ENCODE results near the gene TRIP10.

The TRIP10 gene

DNA sequence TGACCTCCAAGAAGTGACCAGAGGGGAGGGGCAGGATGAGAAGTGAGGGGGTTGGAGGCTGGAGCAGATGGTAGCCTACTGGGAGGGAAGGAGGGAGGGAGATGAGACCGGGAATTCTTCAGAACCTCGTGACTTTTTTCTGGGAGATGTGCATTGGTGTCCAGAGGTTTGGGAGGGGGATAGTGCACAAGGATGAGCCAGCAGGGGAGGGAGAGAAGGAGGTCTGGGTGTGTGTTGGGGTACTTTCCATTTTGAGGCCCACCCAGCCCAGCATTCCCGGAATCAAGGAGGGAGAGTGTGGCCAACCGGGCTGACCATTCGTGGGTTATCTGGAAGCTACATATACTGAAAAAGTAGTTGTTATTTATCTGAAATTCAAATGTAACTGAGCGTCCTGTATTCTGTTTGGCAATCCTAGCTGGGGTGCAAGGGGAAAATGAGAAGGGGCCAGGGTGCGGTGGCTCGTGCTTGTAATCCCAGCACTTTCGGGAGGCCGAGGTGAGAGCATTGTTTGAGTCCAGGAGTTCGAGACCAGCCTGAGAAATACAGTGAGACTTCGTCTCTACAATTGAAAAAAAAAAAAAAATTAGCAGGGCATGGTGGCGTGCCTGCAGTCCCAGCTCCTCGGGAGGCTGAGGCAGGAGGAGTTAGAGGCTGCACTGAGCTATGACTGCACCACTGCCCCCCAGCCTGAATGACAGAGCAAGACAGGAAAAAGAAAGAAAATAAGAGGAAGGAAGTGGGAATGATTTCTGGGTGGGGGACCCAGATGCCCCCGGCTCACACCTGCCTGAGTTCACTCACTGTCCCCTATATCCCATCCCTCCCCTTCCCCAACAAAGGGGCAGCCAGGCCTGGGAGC is 14.6 kb upstream of the TRIP10 start:
- in situ Hi-C loops (cut with HindIII; ENCODE audit: low pct_ligation_motif_present, low sequenced_read_pairs), result no loop called here
- Histone ChIP-seq H3K36me3 (replicated peaks) (no peaks in the 10 kb centered on the region), H3K4me3 (ENCODE audit: low read depth, low read length) (no peak overlapping the region), H3K27me3 (replicated peaks) (no peaks in the 10 kb centered on the region), H3K27ac (no peak overlapping the region)
- TF ChIP-seq, protein P1, sequence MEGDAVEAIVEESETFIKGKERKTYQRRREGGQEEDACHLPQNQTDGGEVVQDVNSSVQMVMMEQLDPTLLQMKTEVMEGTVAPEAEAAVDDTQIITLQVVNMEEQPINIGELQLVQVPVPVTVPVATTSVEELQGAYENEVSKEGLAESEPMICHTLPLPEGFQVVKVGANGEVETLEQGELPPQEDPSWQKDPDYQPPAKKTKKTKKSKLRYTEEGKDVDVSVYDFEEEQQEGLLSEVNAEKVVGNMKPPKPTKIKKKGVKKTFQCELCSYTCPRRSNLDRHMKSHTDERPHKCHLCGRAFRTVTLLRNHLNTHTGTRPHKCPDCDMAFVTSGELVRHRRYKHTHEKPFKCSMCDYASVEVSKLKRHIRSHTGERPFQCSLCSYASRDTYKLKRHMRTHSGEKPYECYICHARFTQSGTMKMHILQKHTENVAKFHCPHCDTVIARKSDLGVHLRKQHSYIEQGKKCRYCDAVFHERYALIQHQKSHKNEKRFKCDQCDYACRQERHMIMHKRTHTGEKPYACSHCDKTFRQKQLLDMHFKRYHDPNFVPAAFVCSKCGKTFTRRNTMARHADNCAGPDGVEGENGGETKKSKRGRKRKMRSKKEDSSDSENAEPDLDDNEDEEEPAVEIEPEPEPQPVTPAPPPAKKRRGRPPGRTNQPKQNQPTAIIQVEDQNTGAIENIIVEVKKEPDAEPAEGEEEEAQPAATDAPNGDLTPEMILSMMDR (IDR thresholded peaks at IDR 0.05; ENCODE audit: low read depth, low read length, missing control alignments), result no peak
- DNase-seq, result no peak

DNA sequence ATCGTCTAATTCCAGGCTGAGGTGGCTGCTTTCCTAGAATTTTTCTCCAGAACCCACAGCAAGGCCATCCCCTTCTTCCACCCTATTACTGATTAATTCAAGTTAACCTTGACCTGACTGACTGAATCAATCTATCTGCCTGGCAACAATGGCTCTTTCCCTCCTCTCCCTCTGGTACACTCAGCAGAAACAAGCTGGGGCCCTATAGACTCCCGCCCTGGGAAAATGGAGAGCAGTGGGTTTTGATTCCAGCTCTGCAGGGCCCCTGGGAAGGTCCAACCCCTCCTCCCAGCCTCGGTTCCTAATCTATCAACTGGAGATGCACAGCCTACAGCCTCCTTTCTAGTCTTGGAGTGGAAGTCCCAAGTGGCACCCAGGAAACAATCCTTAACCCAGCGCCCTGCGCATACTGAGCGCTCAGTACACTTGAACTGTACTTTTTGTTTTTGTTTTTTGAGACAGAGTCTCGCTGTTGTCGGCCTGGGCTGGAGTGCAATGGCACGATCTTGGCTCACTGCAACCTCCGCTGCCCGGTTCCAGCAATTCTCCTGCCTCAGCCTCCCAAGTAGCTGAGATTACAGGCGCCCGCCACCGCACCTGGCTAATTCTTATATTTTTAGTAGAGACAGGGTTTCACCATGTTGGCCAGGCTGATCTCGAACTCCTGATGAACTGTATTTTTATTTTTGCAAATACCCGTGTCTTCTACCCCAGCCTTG is 13.8 kb upstream of the TRIP10 start:
- in situ Hi-C loops (cut with HindIII; ENCODE audit: low pct_ligation_motif_present, low sequenced_read_pairs), result no loop called here
- Histone ChIP-seq H3K4me3 (ENCODE audit: low read depth, low read length) (no peak overlapping the region), H3K27me3 (replicated peaks) (no peaks in the 10 kb centered on the region), H3K27ac (no peak overlapping the region), H3K36me3 (replicated peaks) (no peaks in the 10 kb centered on the region)
- no peak for DNase-seq
- TF ChIP-seq, protein P1 (IDR thresholded peaks at IDR 0.05; ENCODE audit: low read depth, low read length, missing control alignments), result no peak

DNA sequence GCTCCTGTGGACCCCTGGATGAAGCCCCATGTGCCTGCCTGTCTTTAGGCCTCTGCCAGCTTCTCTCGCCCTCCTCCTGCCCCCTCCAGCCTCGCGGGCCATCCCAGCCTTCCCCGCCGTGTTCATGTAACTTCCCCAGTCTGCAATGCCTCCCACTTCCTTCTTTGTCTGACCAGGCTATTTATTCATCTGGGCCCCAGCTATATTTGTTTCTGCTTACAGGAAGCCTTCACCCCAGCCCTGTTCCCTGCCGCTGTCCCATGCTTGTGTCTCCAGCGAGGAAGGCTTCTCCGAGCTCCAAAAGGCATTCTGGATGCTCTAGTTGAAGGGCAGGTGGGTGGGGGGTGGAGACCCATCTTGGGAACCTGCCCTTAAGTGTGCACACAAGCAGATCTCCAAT is 11.1 kb upstream of the TRIP10 start:
- Histone ChIP-seq H3K36me3 (replicated peaks) (peaks cover 9% of the 10 kb centered on the region), H3K27me3 (replicated peaks) (no peaks in the 10 kb centered on the region), H3K27ac (no peak overlapping the region), H3K4me3 (ENCODE audit: low read depth, low read length) (no peak overlapping the region)
- in situ Hi-C loops (cut with HindIII; ENCODE audit: low pct_ligation_motif_present, low sequenced_read_pairs), result no loop called here
- TF ChIP-seq, protein P1 (IDR thresholded peaks at IDR 0.05; ENCODE audit: low read depth, low read length, missing control alignments), result no peak
- DNase-seq, result no peak

DNA sequence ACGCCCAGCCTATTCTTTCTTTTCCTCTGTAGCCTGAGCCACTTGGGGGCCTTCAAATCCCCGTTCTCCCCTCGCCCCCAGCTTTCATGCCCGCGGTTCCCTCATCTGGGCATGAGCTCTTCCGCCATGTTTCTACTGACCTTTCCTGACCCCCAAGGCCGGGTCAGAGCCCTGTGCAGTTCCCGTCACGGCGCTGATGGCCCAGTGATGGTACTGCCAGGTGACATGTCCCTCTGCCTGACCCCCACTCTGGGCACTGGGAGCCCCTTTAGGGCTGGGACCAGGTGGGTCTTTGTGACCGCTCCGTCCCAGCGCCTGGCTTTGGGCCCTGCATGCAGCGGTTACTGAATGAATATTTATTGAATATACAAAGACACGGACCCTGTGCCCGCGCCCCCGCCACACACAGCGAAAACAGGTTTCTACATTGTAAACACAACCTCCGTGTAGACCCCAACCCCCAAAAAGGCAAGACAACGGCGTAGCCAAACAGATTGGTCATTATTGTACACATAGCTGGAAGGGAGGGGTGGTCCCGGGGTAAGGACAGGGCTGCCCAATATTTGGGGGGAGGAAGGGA is 9.8 kb upstream of the TRIP10 start:
- Histone ChIP-seq H3K36me3 (replicated peaks) (peaks cover 9% of the 10 kb centered on the region), H3K4me3 (ENCODE audit: low read depth, low read length) (no peak overlapping the region), H3K27me3 (replicated peaks) (no peaks in the 10 kb centered on the region), H3K27ac (no peak overlapping the region)
- TF ChIP-seq, protein P1 (IDR thresholded peaks at IDR 0.05; ENCODE audit: low read depth, low read length, missing control alignments), result no peak
- no peak for DNase-seq
- in situ Hi-C loops (cut with HindIII; ENCODE audit: low pct_ligation_motif_present, low sequenced_read_pairs), result no loop called here

DNA sequence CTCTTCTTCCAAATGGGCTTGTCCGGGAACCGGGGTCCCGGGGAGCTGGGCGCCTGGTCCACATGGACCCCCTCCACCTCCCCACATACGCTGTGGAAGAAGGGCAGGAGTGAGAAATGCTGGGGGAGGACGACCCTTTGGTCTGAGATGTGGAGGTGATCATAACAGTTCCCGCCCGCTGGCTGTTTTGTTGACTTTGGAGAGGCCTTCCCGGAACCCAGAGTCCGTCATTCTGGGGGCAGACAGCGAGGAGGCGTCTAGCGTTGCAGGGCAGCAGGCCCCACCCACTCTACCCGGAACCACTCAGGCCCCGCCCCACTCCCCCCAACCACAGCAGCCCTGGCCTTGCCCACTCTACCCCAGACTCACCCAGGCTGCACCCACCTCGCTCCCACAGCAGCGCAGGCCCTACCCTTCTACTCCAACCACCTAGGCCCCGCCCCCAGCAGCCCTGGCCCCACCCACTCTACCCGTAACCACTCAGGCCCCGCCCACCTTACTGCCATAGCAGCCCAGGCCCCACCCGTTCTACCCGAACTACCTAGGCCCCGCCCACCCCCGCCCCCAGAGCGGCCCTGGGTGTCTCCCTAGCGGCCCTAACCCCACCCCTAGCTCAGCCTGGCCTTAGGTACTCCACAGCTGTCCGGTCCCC is 9.2 kb upstream of the TRIP10 start:
- Histone ChIP-seq H3K27ac (no peak overlapping the region), H3K4me3 (ENCODE audit: low read depth, low read length) (no peak overlapping the region), H3K36me3 (replicated peaks) (peaks cover 9% of the 10 kb centered on the region), H3K27me3 (replicated peaks) (no peaks in the 10 kb centered on the region)
- in situ Hi-C loops (cut with HindIII; ENCODE audit: low pct_ligation_motif_present, low sequenced_read_pairs), result no loop called here
- TF ChIP-seq, protein P1 (IDR thresholded peaks at IDR 0.05; ENCODE audit: low read depth, low read length, missing control alignments), result no peak
- no peak for DNase-seq

Measured in brain microvascular endothelial cell (primary cell).